Sigmoid colon (tissue), 4 donors: Measurements from ENCODE around the gene CPNE1.
"Not testable (repeated sequence)": the region's sequence is repeated elsewhere in the genome, so short reads cannot be mapped to it uniquely, and the experiment has no call there.

ENCODE experiments used
- POLR2AphosphoS5 ChIP-seq, 4 donors: sonication (generic); formaldehyde crosslinking; IDR thresholded peaks; one replicate each; pipeline ENCODE4 v1.6.1; 2017; ENCODE audit warnings: antibody characterized with exemption in 4 of 4
- TF ChIP-seq, protein P1 (sequence below), 4 experiments: fragments of 450-650 bp in 3 of 4; fragments of 200-600 bp in 1 of 4; IDR thresholded peaks; one replicate each; pipeline ENCODE4 v1.5.1; 2016 to 2019; ENCODE audit warnings: antibody characterized with exemption in 4 of 4, mild to moderate bottlenecking in 3 of 4, moderate library complexity in 2 of 4

- TF ChIP-seq, protein P1, sequence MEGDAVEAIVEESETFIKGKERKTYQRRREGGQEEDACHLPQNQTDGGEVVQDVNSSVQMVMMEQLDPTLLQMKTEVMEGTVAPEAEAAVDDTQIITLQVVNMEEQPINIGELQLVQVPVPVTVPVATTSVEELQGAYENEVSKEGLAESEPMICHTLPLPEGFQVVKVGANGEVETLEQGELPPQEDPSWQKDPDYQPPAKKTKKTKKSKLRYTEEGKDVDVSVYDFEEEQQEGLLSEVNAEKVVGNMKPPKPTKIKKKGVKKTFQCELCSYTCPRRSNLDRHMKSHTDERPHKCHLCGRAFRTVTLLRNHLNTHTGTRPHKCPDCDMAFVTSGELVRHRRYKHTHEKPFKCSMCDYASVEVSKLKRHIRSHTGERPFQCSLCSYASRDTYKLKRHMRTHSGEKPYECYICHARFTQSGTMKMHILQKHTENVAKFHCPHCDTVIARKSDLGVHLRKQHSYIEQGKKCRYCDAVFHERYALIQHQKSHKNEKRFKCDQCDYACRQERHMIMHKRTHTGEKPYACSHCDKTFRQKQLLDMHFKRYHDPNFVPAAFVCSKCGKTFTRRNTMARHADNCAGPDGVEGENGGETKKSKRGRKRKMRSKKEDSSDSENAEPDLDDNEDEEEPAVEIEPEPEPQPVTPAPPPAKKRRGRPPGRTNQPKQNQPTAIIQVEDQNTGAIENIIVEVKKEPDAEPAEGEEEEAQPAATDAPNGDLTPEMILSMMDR (IDR thresholded peaks at IDR 0.05): not testable (repeated sequence)
- not testable (repeated sequence) for TF ChIP-seq POLR2AphosphoS5 (IDR thresholded peaks at IDR 0.05)
Observed at GRCh38 chr20:35713120-35713519, 48.4 kb upstream of the CPNE1 start.
